Measurements from ENCODE around the gene CACHD1. TPM values are rescaled to one million over a fixed set of nuclear protein-coding genes. Genes with fewer than 3 reads are reported as not detected.
"Not testable (repeated sequence)": the region's sequence is repeated elsewhere in the genome, so short reads cannot be mapped to it uniquely, and the experiment has no call there.

CACHD1 gene
- total and polyA plus RNA-seq, 2 donors from 2014 or later: 3.9 to 8.2 TPM

DNA sequence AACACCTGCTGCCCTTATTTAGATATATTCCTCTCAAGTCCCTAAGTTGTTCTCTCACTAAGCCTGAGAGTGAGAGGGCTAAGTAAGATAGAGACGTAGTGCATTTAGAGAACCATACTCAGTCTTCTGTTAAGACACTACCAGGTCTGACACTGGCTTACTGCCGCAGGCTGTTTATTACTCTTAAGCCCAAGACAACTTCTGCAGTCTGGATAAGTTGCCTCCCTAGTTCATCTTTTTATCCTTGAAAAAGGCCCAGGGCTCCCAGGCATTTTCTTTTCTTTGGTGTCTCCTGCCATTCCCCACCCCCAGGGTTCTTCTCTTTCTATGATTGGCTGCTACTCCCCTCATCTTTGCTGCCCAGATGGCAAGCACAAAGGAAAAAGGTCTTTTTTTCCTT, 38.7 kb downstream of the CACHD1 start:
- TF ChIP-seq, protein P1, sequence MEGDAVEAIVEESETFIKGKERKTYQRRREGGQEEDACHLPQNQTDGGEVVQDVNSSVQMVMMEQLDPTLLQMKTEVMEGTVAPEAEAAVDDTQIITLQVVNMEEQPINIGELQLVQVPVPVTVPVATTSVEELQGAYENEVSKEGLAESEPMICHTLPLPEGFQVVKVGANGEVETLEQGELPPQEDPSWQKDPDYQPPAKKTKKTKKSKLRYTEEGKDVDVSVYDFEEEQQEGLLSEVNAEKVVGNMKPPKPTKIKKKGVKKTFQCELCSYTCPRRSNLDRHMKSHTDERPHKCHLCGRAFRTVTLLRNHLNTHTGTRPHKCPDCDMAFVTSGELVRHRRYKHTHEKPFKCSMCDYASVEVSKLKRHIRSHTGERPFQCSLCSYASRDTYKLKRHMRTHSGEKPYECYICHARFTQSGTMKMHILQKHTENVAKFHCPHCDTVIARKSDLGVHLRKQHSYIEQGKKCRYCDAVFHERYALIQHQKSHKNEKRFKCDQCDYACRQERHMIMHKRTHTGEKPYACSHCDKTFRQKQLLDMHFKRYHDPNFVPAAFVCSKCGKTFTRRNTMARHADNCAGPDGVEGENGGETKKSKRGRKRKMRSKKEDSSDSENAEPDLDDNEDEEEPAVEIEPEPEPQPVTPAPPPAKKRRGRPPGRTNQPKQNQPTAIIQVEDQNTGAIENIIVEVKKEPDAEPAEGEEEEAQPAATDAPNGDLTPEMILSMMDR (IDR thresholded peaks at IDR 0.05; ENCODE audit: borderline replicate concordance, extremely low read depth, insufficient read depth): no peak
- no peak for DNase-seq
- Histone ChIP-seq H3K4me1 (ENCODE audit: control insufficient read depth in 2 of 3, insufficient read depth in 2 of 3, low read depth in 1 of 3, low read length in 3 of 3) (peaks cover 0 to 10% (median 4%) of the 10 kb centered on the region in 3 donors), H3K9me3 (ENCODE audit: control insufficient read depth in 2 of 3, insufficient read depth in 1 of 3, low read length in 3 of 3) (no peaks in the 10 kb centered on the region), H3K9ac (ENCODE audit: low read length in 3 of 3) (no peak overlapping the region), H3K27me3 (ENCODE audit: control insufficient read depth, insufficient read depth, low read length) (no peaks in the 10 kb centered on the region), H3K4me3 (ENCODE audit: low read length in 3 of 3) (no peak overlapping the region), H3K27ac (ENCODE audit: low read depth in 2 of 2, low read length in 2 of 2) (no peak overlapping the region), H3K36me3 (ENCODE audit: control insufficient read depth in 2 of 3, insufficient read depth in 3 of 3, low read length in 3 of 3) (no peaks in the 10 kb centered on the region)
- intact Hi-C loops (cut with DNase I): no loop called here
- no peak for FAIRE-seq

DNA sequence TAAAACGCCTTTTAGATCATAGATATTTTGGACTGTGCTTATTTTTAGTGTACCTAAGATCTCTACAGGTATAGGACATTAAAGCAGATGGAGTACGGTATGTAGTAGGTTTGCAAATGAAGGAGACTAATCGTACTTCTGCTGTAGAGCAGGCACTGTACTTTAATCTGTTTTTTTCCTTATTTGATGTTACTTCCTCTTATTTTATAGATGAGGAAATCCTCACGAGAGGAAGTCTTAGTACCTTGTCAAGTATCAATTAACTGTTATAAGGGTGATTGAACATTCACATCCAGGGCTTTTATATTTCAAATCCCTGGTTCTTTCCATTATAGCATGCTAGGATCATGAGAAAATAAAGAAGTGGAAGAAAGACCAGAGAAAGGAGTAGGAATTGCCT, 41.1 kb downstream of the CACHD1 start:
- no peak for DNase-seq
- TF ChIP-seq, protein P1 (IDR thresholded peaks at IDR 0.05; ENCODE audit: borderline replicate concordance, extremely low read depth, insufficient read depth): no peak
- H3K4me1 ChIP-seq (ENCODE audit: control insufficient read depth in 2 of 3, insufficient read depth in 2 of 3, low read depth in 1 of 3, low read length in 3 of 3): peaks cover 6 to 20% (median 9%) of the 10 kb centered on the region in 3 donors
- no peaks in the 10 kb centered on the region for H3K36me3 ChIP-seq (ENCODE audit: control insufficient read depth in 2 of 3, insufficient read depth in 3 of 3, low read length in 3 of 3)
- H3K4me3 ChIP-seq (ENCODE audit: low read length in 3 of 3): no peak overlapping the region
- H3K27ac ChIP-seq (ENCODE audit: low read depth in 2 of 2, low read length in 2 of 2): no peak overlapping the region
- intact Hi-C loops (cut with DNase I): no loop called here
- no peaks in the 10 kb centered on the region for H3K9me3 ChIP-seq (ENCODE audit: control insufficient read depth in 2 of 3, insufficient read depth in 1 of 3, low read length in 3 of 3)
- no peak for FAIRE-seq
- no peaks in the 10 kb centered on the region for H3K27me3 ChIP-seq (ENCODE audit: control insufficient read depth, insufficient read depth, low read length)
- H3K9ac ChIP-seq (ENCODE audit: low read length in 3 of 3): no peak overlapping the region

DNA sequence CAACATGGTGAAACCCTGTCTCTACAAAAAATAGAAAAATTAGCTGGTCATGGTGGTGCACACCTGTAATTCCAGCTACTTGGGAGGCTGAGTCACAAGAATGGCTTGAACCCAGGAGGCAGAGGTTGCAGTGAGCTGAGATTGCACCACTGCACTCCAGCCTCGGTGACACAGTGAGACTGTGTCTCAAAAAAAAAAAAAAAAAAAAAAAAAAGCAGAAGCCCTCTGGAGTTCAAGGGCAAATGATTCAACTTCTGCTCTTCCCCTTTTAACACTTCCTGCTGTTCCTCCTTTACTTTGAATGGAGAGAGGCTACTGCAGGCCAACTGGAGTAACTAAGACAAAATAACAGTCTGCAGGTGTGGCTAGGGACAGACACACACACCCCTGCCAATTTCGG, 42.3 kb downstream of the CACHD1 start:
- DNase-seq; H3K36me3 ChIP-seq (ENCODE audit: control insufficient read depth in 2 of 3, insufficient read depth in 3 of 3, low read length in 3 of 3); H3K27me3 ChIP-seq (ENCODE audit: control insufficient read depth, insufficient read depth, low read length); intact Hi-C loops (cut with DNase I); FAIRE-seq; H3K9ac ChIP-seq (ENCODE audit: low read length in 3 of 3); H3K27ac ChIP-seq (ENCODE audit: low read depth in 2 of 2, low read length in 2 of 2); H3K4me3 ChIP-seq (ENCODE audit: low read length in 3 of 3); H3K9me3 ChIP-seq (ENCODE audit: control insufficient read depth in 2 of 3, insufficient read depth in 1 of 3, low read length in 3 of 3): not testable (repeated sequence)
- peaks cover 10 to 22% (median 12%) of the 10 kb centered on the region in 3 donors for H3K4me1 ChIP-seq (ENCODE audit: control insufficient read depth in 2 of 3, insufficient read depth in 2 of 3, low read depth in 1 of 3, low read length in 3 of 3)

DNA sequence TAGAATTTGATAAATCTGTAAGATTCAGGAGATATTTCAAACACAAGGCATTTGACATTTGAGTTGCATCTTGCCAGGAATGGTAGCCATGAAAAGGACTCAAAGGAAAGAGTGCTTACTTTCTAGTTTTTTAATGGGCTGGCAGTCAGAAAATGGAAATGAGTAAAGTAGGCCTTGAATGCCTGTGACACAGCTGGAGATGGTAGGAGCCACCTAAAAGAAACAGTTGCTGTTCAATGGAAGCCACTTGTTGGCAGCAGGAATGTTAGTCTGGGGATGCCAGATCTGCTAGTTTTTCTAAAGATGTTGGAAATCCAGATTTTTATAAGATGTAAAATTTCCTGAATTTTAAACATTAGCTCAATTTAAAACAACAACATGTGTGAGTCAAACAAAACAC, 43.6 kb downstream of the CACHD1 start:
- DNase-seq (no peak), FAIRE-seq (no peak)
- Histone ChIP-seq H3K4me1 (ENCODE audit: control insufficient read depth in 2 of 3, insufficient read depth in 2 of 3, low read depth in 1 of 3, low read length in 3 of 3) (peaks cover 10 to 22% (median 15%) of the 10 kb centered on the region in 3 donors), H3K9ac (ENCODE audit: low read length in 3 of 3) (no peak overlapping the region), H3K27me3 (ENCODE audit: control insufficient read depth, insufficient read depth, low read length) (no peaks in the 10 kb centered on the region), H3K27ac (ENCODE audit: low read depth in 2 of 2, low read length in 2 of 2) (no peak overlapping the region), H3K4me3 (ENCODE audit: low read length in 3 of 3) (no peak overlapping the region), H3K9me3 (ENCODE audit: control insufficient read depth in 2 of 3, insufficient read depth in 1 of 3, low read length in 3 of 3) (no peaks in the 10 kb centered on the region), H3K36me3 (ENCODE audit: control insufficient read depth in 2 of 3, insufficient read depth in 3 of 3, low read length in 3 of 3) (no peaks in the 10 kb centered on the region)
- intact Hi-C loops (cut with DNase I): no loop called here
- TF ChIP-seq, protein P1 (IDR thresholded peaks at IDR 0.05; ENCODE audit: borderline replicate concordance, extremely low read depth, insufficient read depth): no peak
